PC-9 (cell line): ENCODE measurements around the gene PRRC2B. TPM values are rescaled to one million over a fixed set of nuclear protein-coding genes. Genes with fewer than 3 reads are reported as not detected.

Experiments used
- BruUV-seq: library from RNA; stranded (reverse); fragments of 400-500 nt; replicated peaks from 2 replicates; lab custom pipeline; 2021; lab: Mats Ljungman, UMichigan
- CTCF ChIA-PET: fragments of 300-600 bp; sonication (Branson Sonifier 250); formaldehyde crosslinking; loops from one replicate; lab custom pipeline; 2022; ENCODE audit warnings: antibody characterized with exemption; lab: Charles Lee
- POLR2A ChIA-PET: fragments of 300-600 bp; sonication (Branson Sonifier 250); formaldehyde crosslinking; loops from one replicate; lab custom pipeline; 2022; ENCODE audit warnings: antibody characterized with exemption; ENCODE audit not compliant: unreplicated experiment; lab: Charles Lee
- DNase-seq, 2 experiments: peaks; one replicate each; pipeline versions ENCODE4 v3.0.0 to v3.0.0-alpha.2; 2015 to 2022; ENCODE audit warnings: mixed read lengths in 1 of 2
- H2AFZ ChIP-seq: fragments of 200-600 bp; sonication (generic); 2 replicates; pipeline ENCODE4 v1.8.1; 2017; ENCODE audit warnings: antibody characterized with exemption
- H3F3A ChIP-seq: fragments of 200-600 bp; sonication (generic); 2 replicates; pipeline ENCODE4 v1.8.1; 2017; ENCODE audit warnings: antibody characterized with exemption, mild to moderate bottlenecking, low read depth; ENCODE audit not compliant: insufficient read depth
- H3K27ac ChIP-seq: fragments of 200-600 bp; sonication (generic); 2 replicates; pipeline ENCODE4 v1.6.1; 2016; ENCODE audit warnings: mixed run types
- H3K27me3 ChIP-seq: fragments of 200-600 bp; sonication (generic); 2 replicates; pipeline ENCODE4 v1.6.1; 2016; ENCODE audit warnings: low read depth, mixed run types; ENCODE audit not compliant: insufficient read depth
- H3K36me3 ChIP-seq: fragments of 200-600 bp; sonication (generic); 2 replicates; pipeline ENCODE4 v1.6.1; 2016; ENCODE audit warnings: low read depth, mixed run types
- H3K4me1 ChIP-seq: fragments of 200-600 bp; sonication (generic); replicated peaks from 2 replicates; pipeline ENCODE4 v1.6.1; 2016; ENCODE audit warnings: mixed run types; ENCODE audit not compliant: insufficient read depth
- H3K4me2 ChIP-seq: fragments of 200-600 bp; sonication (generic); 2 replicates; pipeline ENCODE4 v1.6.1; 2017; ENCODE audit warnings: mixed run types
- H3K4me3 ChIP-seq: fragments of 200-600 bp; sonication (generic); 2 replicates; pipeline ENCODE4 v1.6.1; 2016; ENCODE audit warnings: mixed run types
- H3K79me2 ChIP-seq: fragments of 200-600 bp; sonication (generic); 2 replicates; pipeline ENCODE4 v1.6.1; 2017; ENCODE audit warnings: low read depth, mixed run types
- H3K9me2 ChIP-seq: fragments of 200-600 bp; sonication (generic); 2 replicates; pipeline ENCODE4 v1.8.1; 2017; ENCODE audit warnings: mild to moderate bottlenecking; ENCODE audit not compliant: insufficient read depth
- H3K9me3 ChIP-seq: fragments of 200-600 bp; sonication (generic); 2 replicates; pipeline ENCODE4 v1.8.1; 2016; ENCODE audit warnings: low read depth; ENCODE audit not compliant: insufficient read depth
- H4K20me1 ChIP-seq: fragments of 200-600 bp; sonication (generic); 2 replicates; pipeline ENCODE4 v1.8.1; 2017; ENCODE audit not compliant: insufficient read depth
- CTCF ChIP-seq: fragments of 200-600 bp; sonication (generic); conservative IDR thresholded peaks from 2 replicates; pipeline ENCODE4 v1.6.1; 2017; ENCODE audit warnings: mixed run types, antibody characterized with exemption, mild to moderate bottlenecking, moderate library complexity
- EZH2 ChIP-seq: fragments of 200-600 bp; sonication (generic); IDR thresholded peaks from 2 replicates; pipeline ENCODE4 v1.8.0; 2017; ENCODE audit warnings: antibody characterized with exemption, low read depth
- intact Hi-C: fragments of 100-400 bp; cut with micrococcal nuclease; formaldehyde crosslinking; loops from one replicate; pipeline ENCODE4 v1.10.0; 2022; ENCODE audit not compliant: unreplicated experiment
- total RNA-seq: library from RNA; stranded (reverse); gene quantifications from 2 replicates; pipeline ENCODE4 v1.2.3, GENCODE V29; 2021

Gene PRRC2B
- total RNA-seq, 1 experiment from 2014 or later = 361 TPM

- H3K79me2 ChIP-seq = peaks cover 100% of the 10 kb centered on the region
- CTCF ChIA-PET = no interaction called here
- peaks cover 100% of the 10 kb centered on the region for H4K20me1 ChIP-seq
- no peaks in the 10 kb centered on the region for H3K9me2 ChIP-seq
- no peaks in the 10 kb centered on the region for H3K27me3 ChIP-seq
- H3K27ac ChIP-seq = no peak overlapping the region
- no peaks in the 10 kb centered on the region for H3K9me3 ChIP-seq
- H3K4me2 ChIP-seq = no peak overlapping the region
- no TSS peak for BruUV-seq
- no peak overlapping the region for H3K4me3 ChIP-seq
- H2AFZ ChIP-seq = no peak overlapping the region
- H3K4me1 ChIP-seq = peaks cover 3% of the 10 kb centered on the region
- POLR2A ChIA-PET = no interaction called here
- H3F3A ChIP-seq = peaks cover 42% of the 10 kb centered on the region; the same call in 1 of the 2 replicates
- intact Hi-C loops = loop anchor here (5.0 kb wide), 1 partner anchor 53 kb away; no protein-coding TSS in a partner anchor
- TF ChIP-seq CTCF (no peak), EZH2 (no peak)
- DNase-seq = no peak
- H3K36me3 ChIP-seq = peaks cover 8% of the 10 kb centered on the region; the same call in 1 of the 2 replicates
Observed at GRCh38 chr9:131404987-131405386, 11.1 kb downstream of the PRRC2B start.

- POLR2A ChIA-PET = interaction anchor here (0.6 kb wide), 1 partner anchor 29 kb away, joined by 9 read pairs; no protein-coding TSS in a partner anchor
- TF ChIP-seq EZH2 (no peak), CTCF (no peak)
- intact Hi-C loops = no loop called here
- Histone ChIP-seq H3K4me1 (peaks cover 3% of the 10 kb centered on the region), H2AFZ (no peak overlapping the region), H4K20me1 (peaks cover 100% of the 10 kb centered on the region), H3K79me2 (peaks cover 100% of the 10 kb centered on the region), H3F3A (peaks cover 42% of the 10 kb centered on the region; the same call in 1 of the 2 replicates), H3K27ac (no peak overlapping the region), H3K9me3 (no peaks in the 10 kb centered on the region), H3K4me2 (no peak overlapping the region), H3K9me2 (no peaks in the 10 kb centered on the region), H3K4me3 (no peak overlapping the region), H3K36me3 (peaks cover 8% of the 10 kb centered on the region; the same call in 1 of the 2 replicates), H3K27me3 (no peaks in the 10 kb centered on the region)
- BruUV-seq = no TSS peak
- DNase-seq = no peak
- CTCF ChIA-PET = interaction anchor here (0.5 kb wide), 1 partner anchor 10 kb away, joined by 3 read pairs; no protein-coding TSS in a partner anchor
Observed at GRCh38 chr9:131405428-131405827, 11.5 kb downstream of the PRRC2B start.

GRCh38 chr9:131405858-131406537 lies 12.1 kb downstream of the PRRC2B start:
- Histone ChIP-seq H3K27me3 (no peaks in the 10 kb centered on the region), H3K36me3 (peaks cover 8% of the 10 kb centered on the region; the same call in 1 of the 2 replicates), H3K79me2 (peaks cover 100% of the 10 kb centered on the region), H4K20me1 (peaks cover 100% of the 10 kb centered on the region), H3K9me2 (no peaks in the 10 kb centered on the region), H3K4me2 (0 out of 2 replicates have a peak overlapping the region, but pooled peaks have one; percentile 23), H3F3A (peaks cover 45% of the 10 kb centered on the region; the same call in 1 of the 2 replicates), H3K4me3 (no peak overlapping the region), H2AFZ (no peak overlapping the region), H3K9me3 (no peaks in the 10 kb centered on the region), H3K27ac (no peak overlapping the region), H3K4me1 (peaks cover 3% of the 10 kb centered on the region)
- BruUV-seq = no TSS peak
- DNase-seq = no peak
- ChIA-PET CTCF (interaction anchor here (0.5 kb wide), 1 partner anchor 11 kb away, joined by 3 read pairs; no protein-coding TSS in a partner anchor), POLR2A (interaction anchor here (0.6 kb wide), 1 partner anchor 29 kb away, joined by 9 read pairs; no protein-coding TSS in a partner anchor)
- intact Hi-C loops = no loop called here
- TF ChIP-seq CTCF (no peak), EZH2 (no peak)
